CD14-positive monocyte (primary cell): Measurements from ENCODE around the gene MED10. TPM values are rescaled to one million over a fixed set of nuclear protein-coding genes. Genes with fewer than 3 reads are reported as not detected.

Experiments
- DNase-seq, 3 donors: peaks; one replicate each; pipeline ENCODE4 v3.0.0-alpha.2; 2011 to 2022
- H2AFZ ChIP-seq: 2 replicates; pipeline ENCODE4 v1.6.0; 2012; ENCODE audit warnings: mild to moderate bottlenecking, low read depth, low read length, inconsistent platforms; ENCODE audit not compliant: insufficient read depth, poor library complexity, severe bottlenecking
- H3K27ac ChIP-seq, 2 donors: 1 replicate in 1 of 2; 2 replicates in 1 of 2; pipeline ENCODE4 v1.5.1; 2012 to 2013; ENCODE audit warnings: low read length in 2 of 2, control low read depth in 1 of 2, inconsistent platforms in 1 of 2, low read depth in 1 of 2, mild to moderate bottlenecking in 1 of 2
- H3K27me3 ChIP-seq, 2 donors: one replicate each; pipeline versions ENCODE4 v1.6.0 to v1.6.1; 2011 to 2013; ENCODE audit warnings: low read length in 2 of 2; ENCODE audit not compliant: control insufficient read depth in 2 of 2, insufficient read depth in 2 of 2
- H3K36me3 ChIP-seq, 2 donors: replicated peaks in 1 of 2; 1 replicate in 1 of 2; 2 replicates in 1 of 2; pipeline versions ENCODE4 v1.5.1 to v1.6.1; 2012 to 2013; ENCODE audit warnings: low read length in 2 of 2, control low read depth in 1 of 2, inconsistent platforms in 1 of 2, mild to moderate bottlenecking in 1 of 2; ENCODE audit not compliant: insufficient read depth in 2 of 2, control insufficient read depth in 1 of 2
- H3K4me1 ChIP-seq, 2 donors: 1 replicate in 1 of 2; 2 replicates in 1 of 2; pipeline versions ENCODE4 v1.5.1 to v1.6.1; 2012 to 2013; ENCODE audit warnings: low read length in 2 of 2, control low read depth in 1 of 2, inconsistent platforms in 1 of 2, mild to moderate bottlenecking in 1 of 2, moderate library complexity in 1 of 2; ENCODE audit not compliant: insufficient read depth in 2 of 2, control insufficient read depth in 1 of 2
- H3K4me2 ChIP-seq: replicated peaks from 2 replicates; pipeline ENCODE3; 2012; ENCODE audit warnings: low read length, moderate library complexity, mild to moderate bottlenecking; ENCODE audit not compliant: poor library complexity, severe bottlenecking; ENCODE audit errors: extremely low read depth
- H3K4me3 ChIP-seq, 3 experiments: fragments of 200-600 bp in 1 of 3; sonication (generic) in 1 of 3; replicated peaks in 1 of 3; 1 replicate in 2 of 3; 2 replicates in 1 of 3; pipeline ENCODE4 v1.5.1; 2011 to 2013; ENCODE audit warnings: low read length in 3 of 3, mild to moderate bottlenecking in 3 of 3, control low read depth in 2 of 3, low read depth in 2 of 3, inconsistent platforms in 1 of 3, moderate library complexity in 1 of 3
- H3K79me2 ChIP-seq: 2 replicates; pipeline ENCODE4 v1.6.0; 2012; ENCODE audit warnings: mild to moderate bottlenecking, control low read depth, inconsistent platforms, low read length, moderate library complexity; ENCODE audit not compliant: insufficient read depth
- H3K9ac ChIP-seq: 2 replicates; pipeline ENCODE4 v1.6.0; 2017; ENCODE audit warnings: low read length, mild to moderate bottlenecking; ENCODE audit not compliant: insufficient read depth, poor library complexity, severe bottlenecking
- H3K9me3 ChIP-seq, 2 donors: replicated peaks in 1 of 2; 1 replicate in 1 of 2; 2 replicates in 1 of 2; pipeline versions ENCODE4 v1.5.1 to v1.6.1; 2012 to 2013; ENCODE audit warnings: low read length in 2 of 2, control low read depth in 1 of 2; ENCODE audit not compliant: control insufficient read depth in 1 of 2, insufficient read depth in 1 of 2
- H4K20me1 ChIP-seq: 2 replicates; pipeline ENCODE4 v1.6.0; 2012; ENCODE audit warnings: mild to moderate bottlenecking, low read length, control low read depth, moderate library complexity; ENCODE audit not compliant: insufficient read depth
- H3K27ac Mint-ChIP-seq, 7 donors: one replicate each; pipeline ENCODE4 v1.8.0; 2020; ENCODE audit warnings: mild to moderate bottlenecking in 7 of 7, mixed read lengths in 7 of 7, moderate library complexity in 6 of 7, inconsistent platforms in 2 of 7
- H3K27me3 Mint-ChIP-seq, 3 donors: one replicate each; pipeline ENCODE4 v1.8.0; 2021 to 2022; ENCODE audit warnings: low read depth in 3 of 3, mild to moderate bottlenecking in 3 of 3, mixed read lengths in 3 of 3, moderate library complexity in 3 of 3, inconsistent platforms in 1 of 3
- H3K36me3 Mint-ChIP-seq, 2 donors: one replicate each; pipeline ENCODE4 v1.8.0; 2020; ENCODE audit warnings: mixed read lengths in 2 of 2, inconsistent platforms in 1 of 2, mild to moderate bottlenecking in 1 of 2
- H3K4me1 Mint-ChIP-seq: one replicate; pipeline ENCODE4 v1.8.0; 2020; ENCODE audit warnings: mild to moderate bottlenecking, mixed read lengths
- H3K4me3 Mint-ChIP-seq, 2 donors: one replicate each; pipeline ENCODE4 v1.8.0; 2020; ENCODE audit warnings: mild to moderate bottlenecking in 2 of 2, mixed read lengths in 2 of 2, moderate library complexity in 1 of 2
- H3K9me3 Mint-ChIP-seq, 7 donors: one replicate each; pipeline ENCODE4 v1.8.0; 2020 to 2022; ENCODE audit warnings: mixed read lengths in 7 of 7, mild to moderate bottlenecking in 6 of 7, moderate library complexity in 6 of 7, inconsistent platforms in 2 of 7
- WGBS: methylation state at CpG from one replicate; pipeline ENCODE4 v1.1.5; 2013; ENCODE audit warnings: missing lambda C conversion rate; ENCODE audit not compliant: insufficient coverage; 5-methylcytosine and 5-hydroxymethylcytosine counted together
- intact Hi-C, 2 donors: fragments of 100-400 bp; cut with micrococcal nuclease; formaldehyde crosslinking; loops; one replicate each; pipeline versions ENCODE4 v1.15.0 to v1.15.1; 2023
- polyA plus RNA-seq, 3 donors: library from polyadenylated mRNA; depleted of rRNA in 1 of 3; unstranded in 2 of 3; stranded (reverse) in 1 of 3; fragments of 300-500 nt in 2 of 3; fragments of >200 nt in 1 of 3; fragmentation: Illumina TruSeq in 2 of 3; gene quantifications; 1 replicate in 2 of 3; 2 replicates in 1 of 3; pipeline ENCODE4 v1.2.3, GENCODE V29; 2012 to 2021
- TF ChIP-seq, protein P1 (sequence below): fragments of 200-600 bp; IDR thresholded peaks from one replicate; pipeline ENCODE4 v1.8.0; 2022; ENCODE audit warnings: antibody characterized with exemption, mild to moderate bottlenecking

Gene MED10
- polyA plus RNA-seq, 3 donors = 27.6 to 47.8 (median 47.3) TPM

DNA sequence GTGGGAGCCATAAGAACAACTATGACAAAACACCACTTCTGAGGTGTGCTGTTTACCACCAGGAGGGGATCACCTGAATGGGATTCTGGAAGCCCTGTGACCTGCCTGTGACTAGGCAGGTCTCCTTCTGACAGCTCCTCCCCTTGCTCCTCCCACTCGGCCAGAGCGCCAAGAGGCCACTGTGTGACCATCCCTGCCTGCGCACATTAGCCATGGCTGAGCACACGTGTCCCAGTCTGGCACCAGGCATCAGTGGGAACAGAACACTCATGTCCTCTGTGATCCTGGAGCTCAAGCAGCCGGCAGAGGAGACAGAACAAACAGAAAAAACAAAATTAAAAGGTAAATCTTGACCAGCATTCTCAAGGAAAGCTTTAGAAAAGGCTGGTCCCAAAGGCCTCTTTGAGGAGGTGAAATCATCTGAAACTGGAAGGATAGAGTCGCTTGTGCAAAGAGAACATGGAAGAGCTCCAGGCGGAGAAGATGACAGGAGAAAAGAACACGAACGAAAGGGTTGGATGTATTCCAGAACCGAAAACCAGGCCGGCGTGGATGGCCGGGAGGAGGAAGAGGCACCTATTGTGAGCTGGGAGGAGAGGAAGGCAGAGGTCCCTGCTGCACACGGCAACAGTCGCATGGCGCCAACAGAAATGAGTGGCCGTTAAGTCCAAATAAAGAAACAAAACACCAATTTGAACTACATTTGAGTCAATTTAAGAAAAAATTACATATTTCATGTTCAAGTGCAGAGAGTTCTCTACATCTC is 5.1 kb downstream of the MED10 start:
- no peak overlapping the region for H3K4me2 ChIP-seq
- Mint-ChIP-seq H3K27ac (peak overlapping the region in 1 of 7 donors; percentile 59), H3K4me1 (peaks cover 16% of the 10 kb centered on the region), H3K36me3 (peaks cover 78 to 79% of the 10 kb centered on the region in 2 donors), H3K9me3 (peaks cover 0 to 2% (median 0%) of the 10 kb centered on the region in 7 donors), H3K4me3 (no peak overlapping the region), H3K27me3 (peaks cover 0 to 3% (median 0%) of the 10 kb centered on the region in 3 donors)
- intact Hi-C loops = loop anchor here (10.0 kb wide), 2 partner anchors 372 to 1502 kb away; no protein-coding TSS in a partner anchor
- peaks cover 69% of the 10 kb centered on the region for H4K20me1 ChIP-seq
- H3K36me3 ChIP-seq = peaks cover 79 to 88% of the 10 kb centered on the region in 2 donors
- H3K4me1 ChIP-seq = peaks cover 12 to 13% of the 10 kb centered on the region in 2 donors
- no peak overlapping the region for H2AFZ ChIP-seq
- DNase-seq = no peak
- H3K27me3 ChIP-seq = no peaks in the 10 kb centered on the region
- 97% methylated on average over 12 of the region's 17 CpGs for WGBS
- H3K79me2 ChIP-seq = peaks cover 34% of the 10 kb centered on the region
- TF ChIP-seq, protein P1, sequence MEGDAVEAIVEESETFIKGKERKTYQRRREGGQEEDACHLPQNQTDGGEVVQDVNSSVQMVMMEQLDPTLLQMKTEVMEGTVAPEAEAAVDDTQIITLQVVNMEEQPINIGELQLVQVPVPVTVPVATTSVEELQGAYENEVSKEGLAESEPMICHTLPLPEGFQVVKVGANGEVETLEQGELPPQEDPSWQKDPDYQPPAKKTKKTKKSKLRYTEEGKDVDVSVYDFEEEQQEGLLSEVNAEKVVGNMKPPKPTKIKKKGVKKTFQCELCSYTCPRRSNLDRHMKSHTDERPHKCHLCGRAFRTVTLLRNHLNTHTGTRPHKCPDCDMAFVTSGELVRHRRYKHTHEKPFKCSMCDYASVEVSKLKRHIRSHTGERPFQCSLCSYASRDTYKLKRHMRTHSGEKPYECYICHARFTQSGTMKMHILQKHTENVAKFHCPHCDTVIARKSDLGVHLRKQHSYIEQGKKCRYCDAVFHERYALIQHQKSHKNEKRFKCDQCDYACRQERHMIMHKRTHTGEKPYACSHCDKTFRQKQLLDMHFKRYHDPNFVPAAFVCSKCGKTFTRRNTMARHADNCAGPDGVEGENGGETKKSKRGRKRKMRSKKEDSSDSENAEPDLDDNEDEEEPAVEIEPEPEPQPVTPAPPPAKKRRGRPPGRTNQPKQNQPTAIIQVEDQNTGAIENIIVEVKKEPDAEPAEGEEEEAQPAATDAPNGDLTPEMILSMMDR = no peak
- H3K9me3 ChIP-seq = no peaks in the 10 kb centered on the region
- H3K9ac ChIP-seq = no peak overlapping the region
- no peak overlapping the region for H3K4me3 ChIP-seq
- H3K27ac ChIP-seq = no peak overlapping the region

DNA sequence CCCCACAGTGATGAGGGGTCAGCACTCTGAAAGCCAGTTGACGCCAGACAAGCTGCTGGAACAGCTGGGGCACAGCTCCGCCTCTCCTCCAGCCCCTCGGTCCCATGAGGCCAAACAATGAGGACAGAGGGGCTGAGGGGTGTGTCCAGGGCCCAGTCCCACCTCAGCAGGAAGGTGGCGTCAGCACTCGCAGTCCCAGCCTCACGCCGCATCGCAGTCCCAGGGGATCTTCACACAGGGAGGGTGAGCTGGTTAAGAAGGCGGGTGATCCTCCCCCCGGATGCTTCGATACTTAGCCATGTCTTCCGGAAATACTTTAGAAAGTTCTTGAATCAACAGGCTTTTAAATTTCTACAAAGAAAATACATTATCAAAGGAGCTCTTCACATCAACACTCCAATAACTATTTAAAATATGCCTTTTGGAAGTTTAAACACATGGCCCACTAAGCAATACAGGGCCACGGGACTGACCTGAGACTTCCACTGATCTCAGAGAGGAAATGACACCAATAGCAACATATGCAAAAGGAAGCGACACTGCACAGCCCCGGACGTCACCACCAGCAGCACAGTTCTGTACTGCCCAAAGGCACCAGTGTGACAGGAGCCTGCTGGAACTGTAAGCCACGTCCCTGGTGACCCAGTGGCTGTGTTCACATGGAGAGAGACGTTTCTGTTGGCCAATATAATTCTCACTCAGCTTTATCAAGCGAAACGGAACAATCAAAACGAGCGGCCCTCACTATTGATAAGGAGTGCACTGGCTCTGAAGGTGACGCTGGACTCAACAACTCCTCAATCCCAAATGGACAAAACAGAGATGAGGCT is 5.9 kb downstream of the MED10 start:
- Histone ChIP-seq H3K36me3 (peaks cover 79 to 93% of the 10 kb centered on the region in 2 donors), H3K79me2 (peaks cover 26% of the 10 kb centered on the region), H2AFZ (no peak overlapping the region), H3K4me2 (no peak overlapping the region), H3K9ac (no peak overlapping the region), H3K27me3 (no peaks in the 10 kb centered on the region), H3K9me3 (no peaks in the 10 kb centered on the region), H4K20me1 (peaks cover 64% of the 10 kb centered on the region), H3K4me3 (no peak overlapping the region), H3K4me1 (peaks cover 7 to 8% of the 10 kb centered on the region in 2 donors), H3K27ac (no peak overlapping the region)
- Mint-ChIP-seq H3K4me3 (no peak overlapping the region), H3K27me3 (no peaks in the 10 kb centered on the region), H3K4me1 (peaks cover 11% of the 10 kb centered on the region), H3K36me3 (peaks cover 80 to 84% of the 10 kb centered on the region in 2 donors), H3K27ac (peak overlapping the region in 1 of 7 donors; percentile 14), H3K9me3 (no peaks in the 10 kb centered on the region)
- TF ChIP-seq, protein P1 = no peak
- 88% methylated on average over 9 of the region's 23 CpGs for WGBS
- DNase-seq = no peak
- intact Hi-C loops = loop anchor here (10.0 kb wide), 2 partner anchors 372 to 1502 kb away; no protein-coding TSS in a partner anchor
